Measurements from ENCODE around the gene PAK4. TPM values are rescaled to one million over a fixed set of nuclear protein-coding genes. Genes with fewer than 3 reads are reported as not detected.
"Not testable (repeated sequence)": the region's sequence is repeated elsewhere in the genome, so short reads cannot be mapped to it uniquely, and the experiment has no call there.

Gene PAK4
- total RNA-seq, 1 donor from 2014 or later, result 1.9 TPM

DNA sequence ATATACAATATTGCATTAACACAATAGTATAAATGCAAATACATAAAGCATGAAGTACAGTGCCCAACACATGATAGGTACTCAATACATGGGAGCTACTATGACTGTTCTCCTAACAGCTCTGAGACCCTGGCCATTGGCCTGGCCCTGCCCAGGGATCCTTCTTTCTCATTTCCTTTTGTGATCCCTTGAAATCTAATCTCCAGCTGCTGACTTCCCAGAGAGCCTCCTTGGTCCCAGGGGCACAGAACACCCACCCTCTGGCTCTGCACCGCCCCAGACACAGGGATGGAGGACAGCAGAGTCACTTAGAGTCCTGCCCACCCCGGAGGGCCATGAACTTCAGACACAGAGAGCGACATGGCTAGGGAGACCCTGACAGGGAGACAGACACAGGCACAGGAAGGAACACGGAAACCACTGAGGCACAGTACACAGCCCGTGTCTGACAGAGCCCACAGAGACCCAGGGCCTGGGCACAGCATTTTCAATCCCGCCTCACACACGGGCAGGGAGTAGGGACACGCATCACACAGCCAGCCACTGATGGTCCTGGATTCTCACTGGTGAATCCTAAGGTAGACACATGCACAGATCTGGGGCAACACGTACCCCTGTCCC, 82.7 kb downstream of the PAK4 start:
- no peak for DNase-seq

DNA sequence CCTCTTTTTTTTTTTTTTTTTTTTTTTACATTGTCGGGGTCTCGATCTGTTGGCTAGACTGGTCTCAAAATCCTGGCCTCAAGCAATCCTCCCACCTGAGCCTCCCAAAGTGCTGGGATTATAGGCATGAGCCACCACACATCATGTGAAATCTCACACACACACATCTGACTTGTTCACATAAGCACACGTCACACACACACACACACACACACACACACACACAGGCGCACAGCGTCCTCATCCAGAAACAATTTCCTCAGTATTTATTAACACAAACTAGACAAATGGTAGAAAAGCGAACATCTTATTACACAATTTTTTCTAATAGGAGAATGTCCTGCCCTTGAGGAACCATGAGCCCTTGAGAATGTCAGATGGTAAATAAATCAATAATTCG, 83.6 kb downstream of the PAK4 start:
- DNase-seq, result no peak

DNA sequence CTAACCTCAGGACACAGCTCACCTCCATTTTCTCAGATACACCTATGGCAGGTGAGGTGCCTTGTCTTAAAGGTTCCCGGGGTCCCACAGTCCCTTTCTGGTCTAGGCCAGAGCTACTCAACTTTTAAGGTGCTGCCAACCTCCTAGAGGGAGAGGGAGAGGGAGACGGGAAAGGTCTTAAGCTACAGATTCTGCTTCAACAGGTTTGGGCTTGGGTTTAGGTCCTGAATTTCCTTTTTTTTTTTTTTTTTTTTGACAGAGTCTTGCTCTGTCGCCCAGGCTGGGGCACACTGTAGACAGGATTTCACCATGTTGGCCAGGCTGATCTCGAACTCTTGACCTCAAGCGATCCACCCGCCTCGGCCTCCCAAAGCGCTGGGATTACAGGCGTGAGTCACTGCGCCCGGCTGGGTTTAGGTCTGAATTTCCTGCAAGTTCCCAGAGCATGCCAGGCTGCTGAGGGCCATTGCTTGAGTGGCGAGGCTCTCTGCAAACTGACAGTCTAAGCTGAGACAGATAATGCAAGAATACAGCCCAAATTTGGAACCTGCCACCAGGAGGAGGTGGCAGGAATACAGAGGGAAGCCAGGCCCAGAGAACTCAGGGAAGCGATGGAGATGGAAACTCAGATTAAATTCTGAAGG, 86.3 kb downstream of the PAK4 start:
- DNase-seq, result no peak

DNA sequence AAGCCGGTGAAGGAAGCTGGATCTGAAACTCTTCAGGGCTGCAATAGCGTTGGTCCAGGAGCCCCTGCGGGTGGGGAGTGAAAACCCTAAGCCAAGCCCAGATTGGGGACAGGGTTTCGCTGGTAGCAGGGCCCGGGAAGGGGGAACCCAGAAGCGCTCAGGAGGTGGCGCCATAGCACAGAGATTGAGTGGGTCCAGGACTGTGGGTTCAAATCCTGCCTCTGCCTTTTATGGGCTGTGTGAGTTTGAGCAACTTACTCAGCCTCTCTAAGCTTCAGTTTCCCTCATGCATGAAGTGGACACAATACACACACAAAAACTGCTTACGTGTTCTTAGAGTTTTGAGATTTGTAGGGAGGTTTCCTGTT, 86.8 kb downstream of the PAK4 start:
- no peak for DNase-seq

DNA sequence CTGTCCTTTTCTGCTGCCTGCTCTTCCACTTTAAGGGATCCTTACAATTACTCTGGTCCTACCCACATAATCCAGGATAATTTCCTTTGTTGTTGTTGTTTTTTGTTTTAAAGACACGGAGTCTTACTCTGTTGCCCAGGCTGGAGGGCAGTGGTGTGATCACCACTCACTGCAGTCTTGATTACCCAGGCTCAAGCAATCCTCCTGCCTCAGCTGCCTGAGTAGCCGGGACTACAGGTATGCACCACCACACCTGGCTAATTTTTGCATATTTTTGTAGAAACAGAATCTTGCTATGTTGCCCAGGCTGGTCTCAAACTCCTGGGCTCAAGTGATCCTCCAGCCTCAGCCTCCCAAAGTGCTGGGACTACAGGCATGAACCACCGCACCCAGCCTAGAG, 89.7 kb downstream of the PAK4 start:
- DNase-seq, result not testable (repeated sequence)

DNA sequence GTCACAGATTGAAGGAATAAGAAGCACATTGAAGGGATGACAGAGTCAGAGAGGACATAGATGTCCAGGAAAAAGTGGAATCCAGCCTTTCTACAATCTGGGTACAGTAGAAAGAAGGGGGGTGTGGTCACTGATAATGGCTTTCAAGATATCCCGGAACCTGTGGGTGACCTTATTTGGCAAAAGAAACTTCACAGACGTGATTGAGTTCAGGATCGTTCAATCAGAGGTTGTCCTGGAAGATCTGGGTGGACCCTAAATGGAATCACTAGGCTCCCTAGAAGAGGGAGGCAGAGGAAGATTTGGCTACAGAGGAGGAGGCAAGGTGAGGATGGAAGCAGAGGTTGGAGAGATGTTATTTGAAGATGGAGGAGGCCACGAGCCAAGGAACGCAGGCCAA, 91.5 kb downstream of the PAK4 start:
- DNase-seq, result no peak

DNA sequence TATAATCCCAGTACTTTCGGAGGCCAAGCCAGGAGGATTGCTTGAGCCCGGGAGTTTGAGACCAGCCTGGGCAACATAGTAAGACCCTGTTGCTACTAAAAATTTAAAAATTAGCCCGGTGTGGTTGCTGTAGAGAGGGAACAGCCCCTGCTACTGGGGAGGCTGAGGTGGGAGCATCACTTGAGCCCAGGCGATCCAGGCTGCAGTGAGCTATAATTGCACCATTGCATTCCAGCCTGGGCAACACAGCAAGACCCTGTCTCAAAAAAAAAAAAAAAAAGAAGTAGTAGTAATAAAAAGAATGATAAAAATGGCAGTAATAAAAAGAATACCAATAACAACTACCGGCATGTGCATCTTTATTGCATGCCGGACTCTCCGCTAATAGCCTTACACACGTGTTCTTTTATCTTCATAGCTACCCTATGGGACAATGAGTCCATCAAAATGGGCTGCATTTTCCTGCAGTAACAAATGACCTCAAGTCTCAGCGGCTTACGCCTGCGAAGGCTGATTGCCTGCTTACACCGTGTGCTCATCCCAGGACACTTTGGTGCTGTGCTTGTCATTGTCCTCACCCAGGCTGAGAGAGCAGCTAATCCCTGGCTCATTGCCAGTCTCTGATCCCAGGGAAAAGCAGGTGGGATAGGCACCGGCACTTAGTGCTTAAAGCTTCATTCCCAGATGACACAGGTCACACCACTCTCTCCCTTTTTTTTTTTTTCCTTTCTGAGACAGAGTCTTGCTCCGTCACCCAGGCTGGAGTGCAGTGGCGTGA, 92.8 kb downstream of the PAK4 start:
- no peak for DNase-seq

DNA sequence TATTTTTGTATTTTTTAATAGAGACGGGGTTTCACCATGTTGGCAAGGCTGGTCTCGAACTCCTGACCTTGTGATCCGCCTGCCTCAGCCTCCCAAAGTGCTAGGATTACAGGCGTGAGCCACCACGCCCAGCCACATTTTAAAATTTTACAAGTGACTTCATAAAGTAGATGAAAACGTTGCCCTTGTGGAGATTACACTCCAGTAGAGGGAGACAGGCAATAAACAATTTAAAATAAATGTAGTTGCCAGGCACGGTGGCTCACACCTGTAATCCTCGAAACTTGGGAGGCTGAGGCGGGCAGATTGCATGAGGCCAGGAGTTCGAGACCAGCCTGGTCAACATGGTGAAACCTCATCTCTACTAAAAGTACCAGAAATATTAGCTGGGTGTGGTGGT, 93.5 kb downstream of the PAK4 start:
- not testable (repeated sequence) for DNase-seq

DNA sequence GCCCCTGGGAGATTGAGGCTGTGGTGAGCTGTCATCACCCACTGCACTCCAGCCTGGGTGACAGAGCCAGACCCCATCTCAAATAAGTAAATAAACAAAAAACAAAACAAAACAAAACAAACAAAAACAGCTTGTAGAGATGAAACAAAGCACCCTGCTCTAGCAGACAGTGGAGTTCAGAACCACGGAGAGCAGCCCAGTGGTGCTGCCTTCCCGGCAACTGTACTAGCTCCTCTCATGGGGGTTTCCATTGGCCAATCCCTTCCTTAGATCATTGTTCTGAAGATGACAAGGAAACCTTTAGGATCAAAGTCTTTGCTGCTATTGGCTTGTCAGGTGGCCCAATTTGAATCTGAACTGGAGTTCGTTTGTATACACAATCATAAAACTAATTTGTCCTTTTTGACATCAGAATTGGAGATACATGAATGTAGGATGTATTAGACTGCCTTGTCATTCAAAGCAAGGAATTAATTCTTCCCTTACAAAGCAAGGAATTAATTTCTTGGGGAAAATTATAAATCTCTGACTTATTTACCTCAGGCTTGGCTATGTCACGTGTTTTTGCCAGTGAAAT, 98.2 kb downstream of the PAK4 start:
- DNase-seq, result no peak

DNA sequence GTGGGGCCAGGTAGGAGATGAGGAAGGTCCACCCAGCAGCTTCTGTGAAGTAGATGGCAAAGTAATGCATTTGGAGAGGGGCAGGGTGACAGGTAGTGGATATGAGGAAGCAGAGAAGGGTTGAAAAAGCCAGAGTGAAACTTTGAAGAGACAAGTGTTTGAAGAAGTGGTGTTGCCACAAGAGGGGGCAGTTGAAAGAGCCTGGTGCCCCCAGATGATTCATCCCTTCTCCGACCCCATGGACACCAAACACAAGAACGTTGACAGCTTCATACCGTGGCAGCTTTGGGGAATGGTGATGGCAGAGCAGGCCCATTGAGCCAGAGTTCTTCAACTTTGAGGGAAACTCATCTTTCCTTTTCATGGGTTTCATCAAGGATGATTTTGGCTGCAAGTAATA, 99.3 kb downstream of the PAK4 start:
- no peak for DNase-seq

Other genes with a start within 250 kb of the PAK4 start
- 2.5 TPM for gene RINL, start 247.5 kb upstream of the PAK4 start, total RNA-seq
- gene SIRT2, start 226.2 kb upstream of the PAK4 start, total RNA-seq, result 57.2 TPM
- gene NFKBIB, start 225.8 kb upstream of the PAK4 start, total RNA-seq, result 4.1 TPM
- 1.1 TPM for gene CCER2, start 213.6 kb upstream of the PAK4 start, total RNA-seq
- 5.0 TPM for gene SARS2, start 195.0 kb upstream of the PAK4 start, total RNA-seq
- gene MRPS12, start 194.8 kb upstream of the PAK4 start, total RNA-seq, result 13.1 TPM
- gene FBXO17, start 150.0 kb upstream of the PAK4 start, total RNA-seq, result 3.6 TPM
- gene FBXO27, start 93.2 kb upstream of the PAK4 start, total RNA-seq, result 5.6 TPM
- not detected for gene ACP7, start 41.4 kb upstream of the PAK4 start, total RNA-seq
- gene NCCRP1, start 71.2 kb downstream of the PAK4 start, total RNA-seq, result not detected
- not detected for gene SYCN, start 78.5 kb downstream of the PAK4 start, total RNA-seq
- gene IFNL3, start 119.2 kb downstream of the PAK4 start, total RNA-seq, result not detected
- not detected for gene IFNL4, start 123.1 kb downstream of the PAK4 start, total RNA-seq
- not detected for gene IFNL2, start 142.6 kb downstream of the PAK4 start, total RNA-seq
- not detected for gene IFNL1, start 170.6 kb downstream of the PAK4 start, total RNA-seq
- gene LRFN1, start 195.1 kb downstream of the PAK4 start, total RNA-seq, result 6.9 TPM
- 5.3 TPM for gene GMFG, start 210.3 kb downstream of the PAK4 start, total RNA-seq
- gene SAMD4B, start 216.6 kb downstream of the PAK4 start, total RNA-seq, result 18.7 TPM